Measurements from ENCODE around the gene RAP1GAP.
"Not testable (repeated sequence)": the region's sequence is repeated elsewhere in the genome, so short reads cannot be mapped to it uniquely, and the experiment has no call there.

RAP1GAP gene

DNA sequence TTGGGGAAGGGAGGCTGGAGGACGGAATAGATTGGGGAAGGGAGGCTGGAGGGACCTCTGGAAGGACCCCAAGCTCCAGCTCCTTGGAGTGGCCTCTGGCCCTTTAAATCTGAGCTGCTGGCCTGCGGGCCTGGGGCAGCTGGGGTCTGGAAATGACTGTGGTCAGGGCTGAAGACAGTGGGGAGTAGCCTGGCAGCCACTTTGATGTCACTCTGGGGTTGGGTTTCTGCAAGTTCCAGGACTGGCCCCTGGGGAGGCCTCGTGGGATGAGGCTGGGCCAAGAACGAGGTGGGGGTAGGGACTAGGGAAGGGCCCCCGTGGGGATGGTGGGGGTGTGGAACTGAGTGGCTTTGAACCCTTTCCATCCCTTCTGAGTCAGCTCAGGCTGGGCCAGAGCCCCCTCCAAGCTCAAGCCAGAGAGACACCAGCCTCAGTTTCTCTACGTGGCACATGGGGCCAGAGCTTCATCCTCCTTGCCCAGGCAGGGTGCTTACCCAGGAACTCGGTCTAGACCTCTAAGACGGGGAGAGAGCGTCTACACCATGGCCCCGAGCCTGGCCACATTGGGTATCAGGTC is 100.3 kb downstream of the RAP1GAP start:
- DNase-seq = no peak
- peaks cover 88% of the 10 kb centered on the region for H3K27me3 ChIP-seq (replicated peaks; ENCODE audit: insufficient read depth, low read length)
- H3K4me1 ChIP-seq (ENCODE audit: low read length) = no peaks in the 10 kb centered on the region
- H3K79me2 ChIP-seq (ENCODE audit: low read length) = no peaks in the 10 kb centered on the region
- H3K9ac ChIP-seq (ENCODE audit: low read length) = no peak overlapping the region
- no peak overlapping the region for H3K27ac ChIP-seq (ENCODE audit: low read length)
- H3K9me3 ChIP-seq (replicated peaks; ENCODE audit: insufficient read depth, low read length) = no peaks in the 10 kb centered on the region
- TF ChIP-seq EZH2phosphoT487 (IDR thresholded peaks at IDR 0.05; ENCODE audit: low read length) (no peak), EZH2 (optimal IDR thresholded peaks at IDR 0.05; ENCODE audit: low read depth, low read length) (no peak)
- TF ChIP-seq, protein P1, sequence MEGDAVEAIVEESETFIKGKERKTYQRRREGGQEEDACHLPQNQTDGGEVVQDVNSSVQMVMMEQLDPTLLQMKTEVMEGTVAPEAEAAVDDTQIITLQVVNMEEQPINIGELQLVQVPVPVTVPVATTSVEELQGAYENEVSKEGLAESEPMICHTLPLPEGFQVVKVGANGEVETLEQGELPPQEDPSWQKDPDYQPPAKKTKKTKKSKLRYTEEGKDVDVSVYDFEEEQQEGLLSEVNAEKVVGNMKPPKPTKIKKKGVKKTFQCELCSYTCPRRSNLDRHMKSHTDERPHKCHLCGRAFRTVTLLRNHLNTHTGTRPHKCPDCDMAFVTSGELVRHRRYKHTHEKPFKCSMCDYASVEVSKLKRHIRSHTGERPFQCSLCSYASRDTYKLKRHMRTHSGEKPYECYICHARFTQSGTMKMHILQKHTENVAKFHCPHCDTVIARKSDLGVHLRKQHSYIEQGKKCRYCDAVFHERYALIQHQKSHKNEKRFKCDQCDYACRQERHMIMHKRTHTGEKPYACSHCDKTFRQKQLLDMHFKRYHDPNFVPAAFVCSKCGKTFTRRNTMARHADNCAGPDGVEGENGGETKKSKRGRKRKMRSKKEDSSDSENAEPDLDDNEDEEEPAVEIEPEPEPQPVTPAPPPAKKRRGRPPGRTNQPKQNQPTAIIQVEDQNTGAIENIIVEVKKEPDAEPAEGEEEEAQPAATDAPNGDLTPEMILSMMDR (IDR thresholded peaks at IDR 0.05; ENCODE audit: low read length) = no peak
- H2AFZ ChIP-seq (ENCODE audit: low read length) = no peak overlapping the region
- no peaks in the 10 kb centered on the region for H3F3A ChIP-seq (ENCODE audit: insufficient read depth, low read length)
- H3K4me2 ChIP-seq (ENCODE audit: low read depth, low read length) = no peak overlapping the region
- H3K4me3 ChIP-seq (ENCODE audit: low read length) = no peak overlapping the region
- H4K20me1 ChIP-seq (ENCODE audit: insufficient read depth, low read length) = no peaks in the 10 kb centered on the region
- H3K36me3 ChIP-seq (replicated peaks; ENCODE audit: insufficient read depth, low read length) = no peaks in the 10 kb centered on the region
- no peaks in the 10 kb centered on the region for H3K9me2 ChIP-seq (replicated peaks; ENCODE audit: insufficient read depth, low read length)

- H3K79me2 ChIP-seq (ENCODE audit: low read length) = no peaks in the 10 kb centered on the region
- no peaks in the 10 kb centered on the region for H3K9me3 ChIP-seq (replicated peaks; ENCODE audit: insufficient read depth, low read length)
- no peaks in the 10 kb centered on the region for H3K36me3 ChIP-seq (replicated peaks; ENCODE audit: insufficient read depth, low read length)
- no peak overlapping the region for H3K4me2 ChIP-seq (ENCODE audit: low read depth, low read length)
- no peak overlapping the region for H3K27ac ChIP-seq (ENCODE audit: low read length)
- H3K27me3 ChIP-seq (replicated peaks; ENCODE audit: insufficient read depth, low read length) = peaks cover 88% of the 10 kb centered on the region
- H4K20me1 ChIP-seq (ENCODE audit: insufficient read depth, low read length) = no peaks in the 10 kb centered on the region
- no peaks in the 10 kb centered on the region for H3K4me1 ChIP-seq (ENCODE audit: low read length)
- no peaks in the 10 kb centered on the region for H3K9me2 ChIP-seq (replicated peaks; ENCODE audit: insufficient read depth, low read length)
- no peak overlapping the region for H3K4me3 ChIP-seq (ENCODE audit: low read length)
- H3K9ac ChIP-seq (ENCODE audit: low read length) = no peak overlapping the region
- no peak overlapping the region for H2AFZ ChIP-seq (ENCODE audit: low read length)
- TF ChIP-seq EZH2phosphoT487 (IDR thresholded peaks at IDR 0.05; ENCODE audit: low read length) (no peak), EZH2 (optimal IDR thresholded peaks at IDR 0.05; ENCODE audit: low read depth, low read length) (no peak)
- TF ChIP-seq, protein P1 (IDR thresholded peaks at IDR 0.05; ENCODE audit: low read length) = no peak
- no peak for DNase-seq
- H3F3A ChIP-seq (ENCODE audit: insufficient read depth, low read length) = no peaks in the 10 kb centered on the region
Observed at GRCh38 chr1:21568006-21568746, 101.0 kb downstream of the RAP1GAP start.

GRCh38 chr1:21567241-21568005 is 101.7 kb downstream of the RAP1GAP start:
- H3K9me2 ChIP-seq (replicated peaks; ENCODE audit: insufficient read depth, low read length) = no peaks in the 10 kb centered on the region
- no peak overlapping the region for H3K4me2 ChIP-seq (ENCODE audit: low read depth, low read length)
- H3K4me1 ChIP-seq (ENCODE audit: low read length) = no peaks in the 10 kb centered on the region
- TF ChIP-seq EZH2phosphoT487 (IDR thresholded peaks at IDR 0.05; ENCODE audit: low read length) = no peak
- TF ChIP-seq EZH2 (optimal IDR thresholded peaks at IDR 0.05; ENCODE audit: low read depth, low read length) = no peak
- TF ChIP-seq, protein P1 (IDR thresholded peaks at IDR 0.05; ENCODE audit: low read length) = no peak
- H3K9ac ChIP-seq (ENCODE audit: low read length) = no peak overlapping the region
- no peak overlapping the region for H3K4me3 ChIP-seq (ENCODE audit: low read length)
- H2AFZ ChIP-seq (ENCODE audit: low read length) = no peak overlapping the region
- H3K9me3 ChIP-seq (replicated peaks; ENCODE audit: insufficient read depth, low read length) = no peaks in the 10 kb centered on the region
- H3K27ac ChIP-seq (ENCODE audit: low read length) = no peak overlapping the region
- peaks cover 87% of the 10 kb centered on the region for H3K27me3 ChIP-seq (replicated peaks; ENCODE audit: insufficient read depth, low read length)
- H3K79me2 ChIP-seq (ENCODE audit: low read length) = no peaks in the 10 kb centered on the region
- no peaks in the 10 kb centered on the region for H3F3A ChIP-seq (ENCODE audit: insufficient read depth, low read length)
- H3K36me3 ChIP-seq (replicated peaks; ENCODE audit: insufficient read depth, low read length) = no peaks in the 10 kb centered on the region
- no peaks in the 10 kb centered on the region for H4K20me1 ChIP-seq (ENCODE audit: insufficient read depth, low read length)
- no peak for DNase-seq

DNA sequence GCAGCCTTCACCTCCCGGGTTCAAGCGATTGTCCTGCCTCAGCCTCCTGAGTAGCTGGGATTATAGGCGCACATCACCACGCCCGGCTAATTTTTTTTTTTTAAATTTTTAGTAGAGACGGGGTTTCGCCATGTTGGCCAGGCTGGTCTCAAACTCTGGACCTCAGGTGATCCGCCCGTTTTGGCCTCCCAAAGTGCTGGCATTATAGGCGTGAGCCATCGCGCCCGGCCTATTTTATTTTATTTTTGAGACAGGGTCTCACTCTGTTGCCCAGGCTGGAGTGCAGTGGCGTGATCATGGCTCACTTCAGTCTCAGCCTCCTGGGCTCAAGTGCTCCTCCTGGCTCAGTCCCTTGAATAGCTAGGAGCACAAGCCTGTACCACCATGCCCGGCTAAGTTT is 102.8 kb downstream of the RAP1GAP start:
- H4K20me1 ChIP-seq (ENCODE audit: insufficient read depth, low read length); H3K4me1 ChIP-seq (ENCODE audit: low read length); H3K79me2 ChIP-seq (ENCODE audit: low read length); DNase-seq; H3K9ac ChIP-seq (ENCODE audit: low read length); H2AFZ ChIP-seq (ENCODE audit: low read length); H3K4me2 ChIP-seq (ENCODE audit: low read depth, low read length); H3K4me3 ChIP-seq (ENCODE audit: low read length); H3K36me3 ChIP-seq (replicated peaks; ENCODE audit: insufficient read depth, low read length); H3K27ac ChIP-seq (ENCODE audit: low read length); H3K9me2 ChIP-seq (replicated peaks; ENCODE audit: insufficient read depth, low read length); H3F3A ChIP-seq (ENCODE audit: insufficient read depth, low read length); H3K9me3 ChIP-seq (replicated peaks; ENCODE audit: insufficient read depth, low read length): not testable (repeated sequence)
- peaks cover 83% of the 10 kb centered on the region for H3K27me3 ChIP-seq (replicated peaks; ENCODE audit: insufficient read depth, low read length)

All from MM.1S (cell line).